ENCODE results near the gene EEF1G. TPM values are rescaled to one million over a fixed set of nuclear protein-coding genes. Genes with fewer than 3 reads are reported as not detected.
"Not testable (repeated sequence)": the region's sequence is repeated elsewhere in the genome, so short reads cannot be mapped to it uniquely, and the experiment has no call there.

The EEF1G gene
- total RNA-seq, 1 donor = 1,049 TPM

- Histone ChIP-seq H3K27ac (ENCODE audit: low read depth, low read length) (peak overlapping the region; percentile 67), H3K4me3 (ENCODE audit: insufficient read depth, low read length) (peak overlapping the region; percentile 33), H2AFZ (ENCODE audit: low read length) (no peak overlapping the region), H3K4me1 (ENCODE audit: insufficient read depth, low read length) (peaks cover 34% of the 10 kb centered on the region), H4K20me1 (ENCODE audit: insufficient read depth, low read length) (peaks cover 42% of the 10 kb centered on the region), H3K9me3 (ENCODE audit: low read depth, low read length) (no peaks in the 10 kb centered on the region), H3K36me3 (ENCODE audit: insufficient read depth, low read length) (peaks cover 66% of the 10 kb centered on the region), H3K27me3 (ENCODE audit: insufficient read depth, low read length) (no peaks in the 10 kb centered on the region), H3K4me2 (ENCODE audit: insufficient read depth, low read length) (peak overlapping the region; percentile 56), H3K79me2 (ENCODE audit: insufficient read depth, low read length) (peaks cover 33% of the 10 kb centered on the region)
- peak; percentile 97 for DNase-seq (ENCODE audit: insufficient read length, low spot score, missing footprints)
- peak; percentile 98 for TF ChIP-seq CTCF (IDR thresholded peaks at IDR 0.05; ENCODE audit: extremely low read depth, low read depth, low read length)
Observed at GRCh38 chr11:62560566-62561103, 13.1 kb downstream of the EEF1G start.

GRCh38 chr11:62559626-62560025, 14.1 kb downstream of the EEF1G start:
- H2AFZ ChIP-seq (ENCODE audit: low read length); H3K4me3 ChIP-seq (ENCODE audit: insufficient read depth, low read length); H3K27me3 ChIP-seq (ENCODE audit: insufficient read depth, low read length); DNase-seq (ENCODE audit: insufficient read length, low spot score, missing footprints); H3K9me3 ChIP-seq (ENCODE audit: low read depth, low read length); H3K4me2 ChIP-seq (ENCODE audit: insufficient read depth, low read length); H3K27ac ChIP-seq (ENCODE audit: low read depth, low read length): not testable (repeated sequence)
- H3K79me2 ChIP-seq (ENCODE audit: insufficient read depth, low read length) = peaks cover 24% of the 10 kb centered on the region
- peaks cover 58% of the 10 kb centered on the region for H3K36me3 ChIP-seq (ENCODE audit: insufficient read depth, low read length)
- peaks cover 35% of the 10 kb centered on the region for H4K20me1 ChIP-seq (ENCODE audit: insufficient read depth, low read length)
- peaks cover 44% of the 10 kb centered on the region for H3K4me1 ChIP-seq (ENCODE audit: insufficient read depth, low read length)

DNA sequence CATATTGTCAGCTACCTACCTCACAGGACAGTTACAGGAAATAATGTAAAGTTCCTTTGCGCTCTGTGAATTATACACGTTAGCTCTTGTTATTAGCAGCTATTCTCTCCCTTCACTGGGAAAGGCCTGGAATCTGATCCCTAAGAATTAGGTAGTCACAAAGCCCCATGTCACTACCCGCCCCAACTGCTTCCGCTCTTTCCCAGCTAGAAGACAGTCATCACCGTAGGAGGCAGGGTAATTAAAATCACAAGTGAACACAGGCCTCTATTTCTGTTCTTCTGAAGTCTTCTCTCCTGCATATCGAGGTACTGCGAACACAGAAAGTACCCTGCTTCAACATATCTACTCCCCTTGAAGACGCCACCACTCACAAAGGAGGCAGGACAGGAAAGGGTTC, 14.5 kb downstream of the EEF1G start:
- peaks cover 24% of the 10 kb centered on the region for H3K79me2 ChIP-seq (ENCODE audit: insufficient read depth, low read length)
- H3K4me2 ChIP-seq (ENCODE audit: insufficient read depth, low read length) = no peak overlapping the region
- H3K36me3 ChIP-seq (ENCODE audit: insufficient read depth, low read length) = peaks cover 58% of the 10 kb centered on the region
- H3K27me3 ChIP-seq (ENCODE audit: insufficient read depth, low read length) = no peaks in the 10 kb centered on the region
- H3K4me1 ChIP-seq (ENCODE audit: insufficient read depth, low read length) = peaks cover 48% of the 10 kb centered on the region
- peaks cover 36% of the 10 kb centered on the region for H4K20me1 ChIP-seq (ENCODE audit: insufficient read depth, low read length)
- no peak overlapping the region for H2AFZ ChIP-seq (ENCODE audit: low read length)
- DNase-seq (ENCODE audit: insufficient read length, low spot score, missing footprints) = peak; percentile 31
- H3K27ac ChIP-seq (ENCODE audit: low read depth, low read length) = no peak overlapping the region
- no peak for TF ChIP-seq CTCF (IDR thresholded peaks at IDR 0.05; ENCODE audit: extremely low read depth, low read depth, low read length)
- H3K4me3 ChIP-seq (ENCODE audit: insufficient read depth, low read length) = no peak overlapping the region
- H3K9me3 ChIP-seq (ENCODE audit: low read depth, low read length) = no peaks in the 10 kb centered on the region

DNA sequence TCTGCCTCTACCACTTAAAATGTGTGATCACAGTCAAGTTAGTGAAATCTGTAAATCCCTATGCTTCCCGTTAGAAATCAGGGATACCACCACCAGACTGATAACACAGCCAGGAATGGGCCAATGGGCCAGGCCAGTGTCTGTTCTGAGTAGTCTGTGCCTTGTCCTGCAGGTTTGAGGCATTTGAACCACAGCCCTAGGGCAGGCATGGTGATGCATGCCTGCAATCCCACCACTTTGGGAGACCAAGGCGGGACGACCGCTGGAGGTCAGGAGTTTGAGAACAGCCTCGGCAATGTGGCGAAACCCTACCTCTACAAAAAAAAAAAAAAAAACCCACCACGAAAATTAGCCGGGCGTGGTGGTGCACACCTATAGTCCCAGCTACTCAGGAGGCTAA, 15.0 kb downstream of the EEF1G start:
- DNase-seq (ENCODE audit: insufficient read length, low spot score, missing footprints) = peak; percentile 4
- no peak overlapping the region for H2AFZ ChIP-seq (ENCODE audit: low read length)
- peaks cover 53% of the 10 kb centered on the region for H3K4me1 ChIP-seq (ENCODE audit: insufficient read depth, low read length)
- peaks cover 35% of the 10 kb centered on the region for H4K20me1 ChIP-seq (ENCODE audit: insufficient read depth, low read length)
- H3K9me3 ChIP-seq (ENCODE audit: low read depth, low read length) = no peaks in the 10 kb centered on the region
- no peaks in the 10 kb centered on the region for H3K27me3 ChIP-seq (ENCODE audit: insufficient read depth, low read length)
- TF ChIP-seq CTCF (IDR thresholded peaks at IDR 0.05; ENCODE audit: extremely low read depth, low read depth, low read length) = no peak
- no peak overlapping the region for H3K27ac ChIP-seq (ENCODE audit: low read depth, low read length)
- peaks cover 20% of the 10 kb centered on the region for H3K79me2 ChIP-seq (ENCODE audit: insufficient read depth, low read length)
- no peak overlapping the region for H3K4me2 ChIP-seq (ENCODE audit: insufficient read depth, low read length)
- H3K4me3 ChIP-seq (ENCODE audit: insufficient read depth, low read length) = no peak overlapping the region
- H3K36me3 ChIP-seq (ENCODE audit: insufficient read depth, low read length) = peaks cover 54% of the 10 kb centered on the region
